ENCODE results near the gene GRIK4.

The GRIK4 gene

DNA sequence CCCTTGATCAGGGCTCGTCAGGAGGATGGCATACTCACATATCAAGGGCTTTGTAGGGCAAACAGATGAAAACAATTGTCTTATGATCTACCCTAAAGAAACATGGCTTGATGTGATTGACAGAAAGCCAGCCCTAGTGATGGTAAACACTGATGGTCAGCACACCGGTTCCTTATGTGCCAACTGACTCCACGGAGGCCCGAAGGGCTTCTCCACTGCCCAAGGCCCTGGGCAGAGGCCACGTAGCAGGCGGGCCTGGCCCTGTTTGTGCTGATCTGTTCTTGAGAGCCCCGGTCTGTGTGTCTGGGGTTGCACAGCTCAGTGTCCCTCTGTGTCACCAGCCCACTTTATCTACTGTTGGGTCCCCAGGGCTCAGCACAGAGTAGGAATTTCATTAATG lies 115.2 kb downstream of the GRIK4 start:
- Histone ChIP-seq H3K27me3 (ENCODE audit: insufficient read depth, poor library complexity, severe bottlenecking) (no peaks in the 10 kb centered on the region), H3K4me3 (replicated peaks; ENCODE audit: insufficient read depth, low read length) (no peak overlapping the region), H3K27ac (replicated peaks) (no peak overlapping the region)
- TF ChIP-seq, protein P1, sequence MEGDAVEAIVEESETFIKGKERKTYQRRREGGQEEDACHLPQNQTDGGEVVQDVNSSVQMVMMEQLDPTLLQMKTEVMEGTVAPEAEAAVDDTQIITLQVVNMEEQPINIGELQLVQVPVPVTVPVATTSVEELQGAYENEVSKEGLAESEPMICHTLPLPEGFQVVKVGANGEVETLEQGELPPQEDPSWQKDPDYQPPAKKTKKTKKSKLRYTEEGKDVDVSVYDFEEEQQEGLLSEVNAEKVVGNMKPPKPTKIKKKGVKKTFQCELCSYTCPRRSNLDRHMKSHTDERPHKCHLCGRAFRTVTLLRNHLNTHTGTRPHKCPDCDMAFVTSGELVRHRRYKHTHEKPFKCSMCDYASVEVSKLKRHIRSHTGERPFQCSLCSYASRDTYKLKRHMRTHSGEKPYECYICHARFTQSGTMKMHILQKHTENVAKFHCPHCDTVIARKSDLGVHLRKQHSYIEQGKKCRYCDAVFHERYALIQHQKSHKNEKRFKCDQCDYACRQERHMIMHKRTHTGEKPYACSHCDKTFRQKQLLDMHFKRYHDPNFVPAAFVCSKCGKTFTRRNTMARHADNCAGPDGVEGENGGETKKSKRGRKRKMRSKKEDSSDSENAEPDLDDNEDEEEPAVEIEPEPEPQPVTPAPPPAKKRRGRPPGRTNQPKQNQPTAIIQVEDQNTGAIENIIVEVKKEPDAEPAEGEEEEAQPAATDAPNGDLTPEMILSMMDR (IDR thresholded peaks at IDR 0.05; ENCODE audit: insufficient read depth, low read length) = no peak
- TF ChIP-seq SPI1 (IDR thresholded peaks at IDR 0.05; ENCODE audit: borderline replicate concordance, low read depth) (no peak), POLR2AphosphoS5 (IDR thresholded peaks at IDR 0.05; ENCODE audit: low read depth) (no peak), GABPA (IDR thresholded peaks at IDR 0.05; ENCODE audit: low read depth) (no peak)
- TF ChIP-seq, protein P2, sequence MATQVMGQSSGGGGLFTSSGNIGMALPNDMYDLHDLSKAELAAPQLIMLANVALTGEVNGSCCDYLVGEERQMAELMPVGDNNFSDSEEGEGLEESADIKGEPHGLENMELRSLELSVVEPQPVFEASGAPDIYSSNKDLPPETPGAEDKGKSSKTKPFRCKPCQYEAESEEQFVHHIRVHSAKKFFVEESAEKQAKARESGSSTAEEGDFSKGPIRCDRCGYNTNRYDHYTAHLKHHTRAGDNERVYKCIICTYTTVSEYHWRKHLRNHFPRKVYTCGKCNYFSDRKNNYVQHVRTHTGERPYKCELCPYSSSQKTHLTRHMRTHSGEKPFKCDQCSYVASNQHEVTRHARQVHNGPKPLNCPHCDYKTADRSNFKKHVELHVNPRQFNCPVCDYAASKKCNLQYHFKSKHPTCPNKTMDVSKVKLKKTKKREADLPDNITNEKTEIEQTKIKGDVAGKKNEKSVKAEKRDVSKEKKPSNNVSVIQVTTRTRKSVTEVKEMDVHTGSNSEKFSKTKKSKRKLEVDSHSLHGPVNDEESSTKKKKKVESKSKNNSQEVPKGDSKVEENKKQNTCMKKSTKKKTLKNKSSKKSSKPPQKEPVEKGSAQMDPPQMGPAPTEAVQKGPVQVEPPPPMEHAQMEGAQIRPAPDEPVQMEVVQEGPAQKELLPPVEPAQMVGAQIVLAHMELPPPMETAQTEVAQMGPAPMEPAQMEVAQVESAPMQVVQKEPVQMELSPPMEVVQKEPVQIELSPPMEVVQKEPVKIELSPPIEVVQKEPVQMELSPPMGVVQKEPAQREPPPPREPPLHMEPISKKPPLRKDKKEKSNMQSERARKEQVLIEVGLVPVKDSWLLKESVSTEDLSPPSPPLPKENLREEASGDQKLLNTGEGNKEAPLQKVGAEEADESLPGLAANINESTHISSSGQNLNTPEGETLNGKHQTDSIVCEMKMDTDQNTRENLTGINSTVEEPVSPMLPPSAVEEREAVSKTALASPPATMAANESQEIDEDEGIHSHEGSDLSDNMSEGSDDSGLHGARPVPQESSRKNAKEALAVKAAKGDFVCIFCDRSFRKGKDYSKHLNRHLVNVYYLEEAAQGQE (IDR thresholded peaks at IDR 0.05; ENCODE audit: insufficient replicate concordance, low read depth) = no peak
- DNase-seq (ENCODE audit: low read depth in 1 of 2, low spot score in 1 of 2) = no peak

DNA sequence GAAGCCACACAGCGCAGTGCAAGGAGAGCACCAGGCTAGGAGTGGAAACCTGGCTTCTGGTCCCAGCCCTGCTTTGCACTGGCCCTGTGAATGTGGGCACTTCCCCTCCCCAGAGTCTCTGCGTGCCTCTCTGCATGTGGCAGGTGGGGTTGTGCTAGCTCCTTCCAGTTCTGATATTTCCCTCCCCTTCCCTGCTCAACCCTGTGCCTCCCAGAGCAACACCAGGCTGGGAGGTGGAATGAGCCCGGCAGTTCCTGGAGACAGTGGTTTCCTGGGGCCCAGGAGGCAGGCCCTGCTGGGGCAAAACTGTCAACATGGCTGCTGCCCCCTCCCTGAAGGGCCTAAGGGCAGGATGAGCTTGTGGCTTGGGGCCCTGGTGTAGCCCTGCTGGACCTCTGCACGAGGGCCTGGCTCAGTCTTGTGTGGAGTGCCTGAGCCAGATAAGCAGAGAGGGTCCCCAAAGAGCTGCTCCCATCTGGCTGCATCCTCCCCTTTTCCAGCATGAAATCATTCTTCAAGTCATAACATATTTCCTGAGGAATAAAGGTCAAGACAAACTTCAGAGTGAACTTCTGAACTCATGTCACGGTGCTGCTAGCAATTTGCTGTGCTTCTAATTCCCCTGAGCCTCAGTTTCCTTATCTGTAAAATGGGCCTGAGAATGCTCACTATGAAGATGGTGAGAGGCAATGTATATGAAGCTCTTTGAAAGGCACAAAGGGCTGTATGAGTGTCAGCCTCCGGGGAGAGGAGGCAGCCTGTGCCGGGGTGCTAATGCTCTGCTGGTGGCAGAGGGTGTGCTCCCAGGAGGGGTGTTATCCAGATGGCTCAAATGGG lies 116.0 kb downstream of the GRIK4 start:
- TF ChIP-seq GABPA (IDR thresholded peaks at IDR 0.05; ENCODE audit: low read depth) (no peak), SPI1 (IDR thresholded peaks at IDR 0.05; ENCODE audit: borderline replicate concordance, low read depth) (no peak), POLR2AphosphoS5 (IDR thresholded peaks at IDR 0.05; ENCODE audit: low read depth) (no peak)
- TF ChIP-seq, protein P2 (IDR thresholded peaks at IDR 0.05; ENCODE audit: insufficient replicate concordance, low read depth) = no peak
- TF ChIP-seq, protein P1 (IDR thresholded peaks at IDR 0.05; ENCODE audit: insufficient read depth, low read length) = no peak
- Histone ChIP-seq H3K27me3 (ENCODE audit: insufficient read depth, poor library complexity, severe bottlenecking) (no peaks in the 10 kb centered on the region), H3K4me3 (replicated peaks; ENCODE audit: insufficient read depth, low read length) (no peak overlapping the region), H3K27ac (replicated peaks) (no peak overlapping the region)
- DNase-seq (ENCODE audit: low read depth in 1 of 2, low spot score in 1 of 2) = no peak

DNA sequence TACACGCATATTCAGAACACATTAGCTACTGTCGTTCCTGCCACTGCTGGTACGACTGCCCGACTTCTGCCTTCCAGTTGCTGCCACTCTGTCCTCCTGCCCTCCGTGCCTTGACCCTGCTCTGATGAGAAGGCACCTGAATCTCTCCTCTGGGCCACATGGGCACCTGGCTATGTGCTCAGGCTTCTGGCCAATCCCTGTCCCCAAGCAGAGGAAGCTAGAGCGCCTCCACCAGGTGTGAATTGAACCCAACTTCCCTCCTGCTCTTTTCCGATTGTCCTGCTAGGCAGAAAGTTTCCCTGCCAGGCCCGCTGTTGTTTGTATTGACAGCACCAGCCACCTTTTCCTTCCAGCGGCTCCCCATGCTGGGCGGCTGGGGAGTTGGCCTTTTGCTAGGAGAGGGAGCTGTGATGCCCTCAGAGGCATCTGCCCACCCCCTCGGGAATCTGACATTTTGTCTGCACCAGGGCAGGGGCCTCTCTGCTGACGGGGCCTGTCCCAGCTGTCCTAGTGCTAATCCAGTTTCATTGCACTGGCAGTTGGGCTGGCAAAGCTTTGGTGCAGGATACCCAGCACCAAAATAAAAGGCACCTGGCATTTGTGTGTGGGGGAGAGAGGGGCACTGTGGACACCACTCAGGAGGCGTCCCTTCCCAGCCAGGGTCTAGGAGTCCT lies 118.0 kb downstream of the GRIK4 start:
- TF ChIP-seq GABPA (IDR thresholded peaks at IDR 0.05; ENCODE audit: low read depth) (no peak), POLR2AphosphoS5 (IDR thresholded peaks at IDR 0.05; ENCODE audit: low read depth) (no peak), SPI1 (IDR thresholded peaks at IDR 0.05; ENCODE audit: borderline replicate concordance, low read depth) (no peak)
- TF ChIP-seq, protein P1 (IDR thresholded peaks at IDR 0.05; ENCODE audit: insufficient read depth, low read length) = no peak
- TF ChIP-seq, protein P2 (IDR thresholded peaks at IDR 0.05; ENCODE audit: insufficient replicate concordance, low read depth) = no peak
- DNase-seq (ENCODE audit: low read depth in 1 of 2, low spot score in 1 of 2) = no peak
- no peak overlapping the region for H3K4me3 ChIP-seq (replicated peaks; ENCODE audit: insufficient read depth, low read length)
- no peaks in the 10 kb centered on the region for H3K27me3 ChIP-seq (ENCODE audit: insufficient read depth, poor library complexity, severe bottlenecking)
- no peak overlapping the region for H3K27ac ChIP-seq (replicated peaks)
